Epidermal melanocyte (primary cell): ENCODE results near the gene SLC28A2.
"Not testable (repeated sequence)": the region's sequence is repeated elsewhere in the genome, so short reads cannot be mapped to it uniquely, and the experiment has no call there.

Source experiments
- DNase-seq: peaks from one replicate; pipeline ENCODE4 v3.0.0; 2011; ENCODE audit warnings: low spot score; ENCODE audit not compliant: insufficient read length

SLC28A2 gene

DNA sequence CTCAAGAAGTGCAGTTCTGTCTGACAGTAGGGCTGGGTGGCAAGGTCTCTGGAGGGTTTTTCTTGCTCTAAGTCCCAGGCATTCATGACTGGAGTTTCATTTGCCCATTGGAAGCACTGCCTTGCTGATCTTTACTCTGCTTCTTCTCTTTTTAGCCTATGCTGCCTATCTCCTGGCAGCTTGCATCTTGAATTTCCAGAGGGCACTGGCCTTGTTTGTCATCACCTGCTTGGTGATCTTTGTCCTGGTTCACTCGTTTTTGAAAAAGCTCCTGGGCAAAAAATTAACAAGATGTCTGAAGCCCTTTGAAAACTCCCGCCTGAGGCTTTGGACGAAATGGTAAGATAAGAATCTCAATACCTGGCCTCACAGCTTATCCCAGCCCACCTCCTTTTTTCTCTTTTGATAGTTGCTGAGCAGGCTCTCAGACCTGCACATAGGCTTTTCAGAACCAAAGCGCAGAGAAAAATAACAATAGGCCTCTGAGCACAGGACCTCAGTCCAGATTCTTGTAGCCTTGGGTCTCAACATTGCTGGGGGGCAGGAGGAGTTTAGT, 10.9 kb downstream of the SLC28A2 start:
- no peak for DNase-seq

- no peak for DNase-seq
Measured at GRCh38 chr15:45263854-45264253, 11.8 kb downstream of the SLC28A2 start.

GRCh38 chr15:45265506-45265905, 13.5 kb downstream of the SLC28A2 start:
- DNase-seq = no peak

GRCh38 chr15:45268135-45268534, 16.1 kb downstream of the SLC28A2 start:
- no peak for DNase-seq

DNA sequence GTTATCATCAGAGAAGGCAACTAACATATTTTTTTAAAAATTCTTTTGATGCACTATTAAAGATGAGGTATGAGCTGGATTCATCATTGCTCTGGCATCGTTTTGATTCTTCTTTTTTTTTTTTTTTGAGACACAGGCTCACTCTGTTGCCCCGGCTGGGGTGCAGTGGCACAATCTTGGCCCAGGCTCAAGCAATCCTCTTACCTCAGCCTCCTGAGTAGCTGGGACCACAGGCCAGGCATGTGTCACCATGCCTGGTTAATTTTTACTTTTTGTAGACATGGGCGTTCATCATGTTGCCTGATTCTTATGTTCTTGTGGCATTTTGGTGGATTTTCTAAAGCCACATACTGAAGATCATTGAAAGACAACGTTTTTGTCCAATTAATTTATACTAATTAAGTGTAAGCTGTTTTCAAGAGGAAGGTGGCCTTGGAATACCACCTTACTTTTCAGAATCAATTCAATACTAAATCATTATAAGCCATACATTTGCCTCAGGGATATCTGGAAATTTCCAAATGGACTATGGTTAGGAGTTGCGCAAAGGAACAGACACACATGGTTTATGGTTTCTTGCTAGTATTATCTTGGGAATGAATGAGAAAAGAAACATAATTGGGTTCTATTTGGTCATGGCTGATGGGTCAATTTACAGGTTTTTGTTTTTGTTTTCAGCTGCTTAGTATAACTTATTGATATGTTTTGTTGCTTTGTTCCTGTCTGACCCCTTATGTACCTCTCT, 22.8 kb downstream of the SLC28A2 start:
- no peak for DNase-seq

GRCh38 chr15:45276831-45277230, 24.8 kb downstream of the SLC28A2 start:
- DNase-seq = no peak

GRCh38 chr15:45279024-45279698, 27.1 kb downstream of the SLC28A2 start:
- DNase-seq = peak; percentile 94

GRCh38 chr15:45285413-45285812, 33.4 kb downstream of the SLC28A2 start:
- no peak for DNase-seq

DNA sequence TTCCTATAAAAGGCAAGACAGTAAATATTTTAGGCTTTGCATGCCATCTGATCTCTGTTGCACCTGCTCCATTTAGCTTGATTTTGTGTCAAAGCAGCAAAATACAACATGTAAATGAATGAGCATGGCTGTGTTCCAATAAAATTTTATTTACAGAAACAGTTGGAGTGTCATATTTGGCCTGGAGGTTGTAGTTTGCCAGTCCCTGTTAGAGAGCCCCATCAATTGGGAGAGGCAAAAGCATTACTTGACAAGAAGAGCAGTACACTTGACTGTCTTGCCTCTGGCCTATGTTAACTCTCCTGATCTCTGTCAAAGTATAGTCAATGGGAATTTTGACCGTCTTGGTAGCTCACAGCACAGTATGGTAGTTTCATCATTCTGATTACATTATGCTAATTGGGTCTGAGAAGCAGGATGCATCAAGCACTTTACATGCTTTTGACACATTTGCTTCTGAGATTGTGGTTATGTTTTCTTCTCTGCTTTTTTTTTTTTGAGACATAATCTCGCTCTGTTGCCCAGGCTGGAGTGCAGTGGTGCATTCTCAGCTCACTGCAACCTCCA, 35.4 kb downstream of the SLC28A2 start:
- no peak for DNase-seq

GRCh38 chr15:45288947-45289346, 36.9 kb downstream of the SLC28A2 start:
- no peak for DNase-seq

DNA sequence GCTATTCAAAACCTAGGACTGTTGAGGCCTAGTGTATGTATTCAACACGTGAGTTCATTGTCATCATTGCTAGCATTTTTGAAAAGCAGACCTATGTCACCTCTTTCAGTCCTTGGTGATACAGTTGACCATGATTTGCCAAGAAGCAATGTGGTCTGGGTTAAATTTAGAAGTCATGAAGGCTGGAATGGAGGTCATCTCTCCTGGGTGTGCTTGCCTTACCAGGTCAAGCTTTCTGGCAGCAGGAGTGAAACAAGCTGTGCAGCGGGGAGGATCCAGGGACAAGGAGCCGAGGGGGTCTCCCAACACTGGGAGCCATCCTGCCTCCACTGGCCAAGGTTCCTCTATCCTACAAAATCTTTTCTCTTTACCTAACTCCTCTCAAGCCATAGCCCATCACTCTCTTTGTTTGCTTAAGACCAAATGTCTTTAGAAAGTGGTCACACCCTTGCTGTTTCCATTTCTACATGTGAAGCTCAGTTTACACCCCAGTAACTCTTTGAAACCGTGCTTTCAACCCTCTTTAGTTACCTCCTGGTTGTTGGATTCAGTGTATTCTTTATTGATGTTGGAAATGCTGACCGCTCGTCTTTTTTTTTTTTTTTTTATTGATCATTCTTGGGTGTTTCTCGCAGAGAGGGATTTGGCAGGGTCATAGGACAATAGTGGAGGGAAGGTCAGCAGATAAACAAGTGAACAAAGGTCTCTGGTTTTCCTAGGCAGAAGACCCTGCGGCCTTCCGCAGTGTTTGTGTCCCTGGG, 40.0 kb downstream of the SLC28A2 start:
- no peak for DNase-seq

- not testable (repeated sequence) for DNase-seq
Measured at GRCh38 chr15:45293326-45293725, 41.3 kb downstream of the SLC28A2 start.

DNA sequence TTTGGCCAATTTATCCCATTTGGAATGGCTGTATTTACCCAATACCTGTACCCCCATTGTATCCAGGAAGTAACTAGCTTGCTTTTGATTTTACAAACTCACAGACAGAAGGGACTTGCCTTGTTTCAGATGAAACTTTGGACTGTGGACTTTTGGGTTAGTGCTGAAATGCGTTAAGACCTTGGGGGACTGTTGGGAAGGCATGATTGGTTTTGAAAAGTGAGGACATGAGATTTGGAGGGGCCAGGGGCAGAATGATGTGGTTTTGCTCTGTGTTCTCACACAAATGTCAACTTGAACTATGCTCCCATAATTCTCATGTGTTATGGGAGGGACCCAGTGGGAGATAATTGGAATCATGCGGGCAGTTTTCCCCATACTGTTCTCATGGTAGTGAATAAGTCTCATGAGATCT, 46.9 kb downstream of the SLC28A2 start:
- DNase-seq = not testable (repeated sequence)

DNA sequence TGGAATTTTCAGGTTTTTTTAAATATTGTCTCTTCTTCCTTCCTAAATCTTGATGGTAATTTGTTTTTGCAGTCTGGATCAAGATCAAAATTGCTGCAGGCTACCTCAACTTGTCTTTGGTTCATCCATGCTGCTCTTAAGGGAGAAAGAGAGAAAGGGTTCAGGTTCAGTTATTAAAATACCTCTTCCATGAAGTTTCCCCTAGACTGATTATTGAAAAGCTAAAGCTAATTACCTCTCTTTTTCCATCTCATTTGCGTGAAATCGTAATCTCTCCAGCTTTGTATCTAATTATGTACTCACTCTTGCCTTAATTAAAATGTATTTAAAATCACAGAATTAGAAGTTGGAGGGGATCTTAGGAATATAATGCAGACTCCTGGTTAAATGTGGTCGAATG, 52.7 kb downstream of the SLC28A2 start:
- no peak for DNase-seq

DNA sequence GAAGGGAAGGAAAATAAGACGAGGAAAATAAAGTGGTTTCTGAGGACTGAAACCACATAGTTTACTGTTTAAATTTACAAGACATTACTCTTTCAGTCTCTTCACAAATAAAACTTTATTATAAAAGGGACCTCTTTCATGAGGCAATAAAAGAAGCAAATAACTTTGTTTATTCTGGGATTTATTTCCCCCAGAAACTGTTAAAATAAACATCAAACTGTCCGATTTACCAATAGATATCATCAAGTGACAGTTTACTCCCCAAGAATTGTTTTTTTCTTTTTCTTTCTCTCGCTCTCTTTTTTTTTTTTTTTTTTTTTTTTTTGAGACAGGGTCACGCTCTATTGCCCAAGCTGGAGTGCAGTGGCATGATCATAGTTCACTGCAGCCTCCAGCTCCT, 54.1 kb downstream of the SLC28A2 start:
- DNase-seq = no peak

GRCh38 chr15:45307230-45307924, 55.3 kb downstream of the SLC28A2 start:
- peak; percentile 61 for DNase-seq

GRCh38 chr15:45314117-45314516, 62.1 kb downstream of the SLC28A2 start:
- not testable (repeated sequence) for DNase-seq

GRCh38 chr15:45314960-45315359, 62.9 kb downstream of the SLC28A2 start:
- no peak for DNase-seq

DNA sequence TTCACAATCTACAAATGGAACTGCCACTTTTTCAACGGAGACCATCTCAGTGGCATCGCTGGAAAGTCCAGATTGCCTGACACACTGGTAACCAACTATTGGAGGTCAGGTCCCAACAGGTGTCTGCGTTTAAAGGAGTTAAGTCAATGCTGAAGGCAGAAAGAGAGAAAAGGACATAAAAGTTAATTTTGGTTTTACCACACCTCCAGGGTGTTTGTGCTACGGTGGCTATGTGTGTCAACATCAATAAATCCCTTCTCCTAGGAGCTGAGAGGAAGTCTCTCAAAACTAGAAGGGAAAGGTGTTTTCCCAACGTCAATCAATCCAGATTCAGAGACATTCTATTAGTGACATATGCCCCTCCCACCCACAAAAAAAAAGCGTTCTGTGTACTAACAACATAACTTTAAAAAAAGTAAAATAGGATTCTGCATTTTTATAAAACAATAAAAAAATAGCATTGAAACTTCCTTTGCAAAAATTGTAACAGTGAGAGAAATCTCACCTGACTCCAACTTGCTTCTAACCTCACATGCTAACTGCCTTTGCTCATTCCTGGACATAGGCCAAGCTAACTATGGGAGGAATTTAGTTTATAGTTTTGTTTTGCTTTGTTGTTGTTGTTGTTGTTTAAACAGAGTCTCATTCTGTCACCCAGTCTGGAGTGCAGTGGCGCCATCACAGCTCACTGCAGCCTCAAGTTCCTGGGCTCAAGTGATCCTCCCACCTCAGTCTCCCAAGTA, 67.6 kb downstream of the SLC28A2 start:
- DNase-seq = no peak

GRCh38 chr15:45320581-45321205, 68.7 kb downstream of the SLC28A2 start:
- no peak for DNase-seq
